Hepatocyte (in vitro differentiated cells): Measurements from ENCODE around the gene ASF1B. TPM values are rescaled to one million over a fixed set of nuclear protein-coding genes. Genes with fewer than 3 reads are reported as not detected.
"Not testable (repeated sequence)": the region's sequence is repeated elsewhere in the genome, so short reads cannot be mapped to it uniquely, and the experiment has no call there.

ENCODE experiments used
- DNase-seq: peaks from one replicate; pipeline ENCODE4 v3.0.0-alpha.2; 2016; ENCODE audit warnings: low spot score
- H2AFZ ChIP-seq: fragments of 200-600 bp; sonication (generic); 2 replicates; pipeline ENCODE4 v1.6.0; 2016; ENCODE audit warnings: antibody characterized with exemption, mild to moderate bottlenecking
- H3K27ac ChIP-seq: fragments of 200-600 bp; sonication (generic); 2 replicates; pipeline ENCODE4 v1.5.1; 2016; ENCODE audit warnings: mild to moderate bottlenecking
- H3K27me3 ChIP-seq: fragments of 200-600 bp; sonication (generic); 2 replicates; pipeline ENCODE4 v1.6.1; 2016
- H3K36me3 ChIP-seq: fragments of 200-600 bp; sonication (generic); replicated peaks from 2 replicates; pipeline ENCODE4 v1.5.1; 2016; ENCODE audit warnings: low read depth; ENCODE audit not compliant: insufficient read depth
- H3K4me1 ChIP-seq: fragments of 200-600 bp; sonication (generic); 2 replicates; pipeline ENCODE4 v1.5.1; 2016; ENCODE audit warnings: mild to moderate bottlenecking, moderate library complexity; ENCODE audit not compliant: insufficient read depth
- H3K4me2 ChIP-seq: fragments of 200-600 bp; sonication (generic); 2 replicates; pipeline ENCODE4 v1.6.0; 2016
- H3K4me3 ChIP-seq: fragments of 200-600 bp; sonication (generic); 2 replicates; pipeline ENCODE4 v1.5.1; 2016; ENCODE audit warnings: mild to moderate bottlenecking
- H3K79me2 ChIP-seq: fragments of 200-600 bp; sonication (generic); 2 replicates; pipeline ENCODE4 v1.6.0; 2017; ENCODE audit warnings: mild to moderate bottlenecking
- H3K9me2 ChIP-seq: fragments of 200-600 bp; sonication (generic); replicated peaks from 2 replicates; pipeline ENCODE4 v1.6.0; 2017; ENCODE audit warnings: mild to moderate bottlenecking; ENCODE audit not compliant: insufficient read depth
- H3K9me3 ChIP-seq: fragments of 200-600 bp; sonication (generic); 2 replicates; pipeline ENCODE4 v1.5.1; 2016; ENCODE audit warnings: low read depth, mild to moderate bottlenecking
- H4K20me1 ChIP-seq: fragments of 200-600 bp; sonication (generic); 2 replicates; pipeline ENCODE4 v1.6.0; 2016; ENCODE audit warnings: mild to moderate bottlenecking; ENCODE audit not compliant: insufficient read depth, poor library complexity, severe bottlenecking
- CTCF ChIP-seq: fragments of 200-600 bp; sonication (generic); IDR thresholded peaks from 2 replicates; pipeline ENCODE4 v1.5.1; 2016; ENCODE audit warnings: antibody characterized with exemption, mild to moderate bottlenecking; ENCODE audit not compliant: poor library complexity
- EZH2 ChIP-seq: fragments of 200-600 bp; sonication (generic); IDR thresholded peaks from 2 replicates; pipeline ENCODE4 v1.6.1; 2016; ENCODE audit warnings: antibody characterized with exemption, mild to moderate bottlenecking, borderline replicate concordance
- EZH2phosphoT487 ChIP-seq: fragments of 200-600 bp; sonication (generic); IDR thresholded peaks from one replicate; pipeline ENCODE4 v1.6.1; 2018; ENCODE audit warnings: antibody characterized with exemption, mild to moderate bottlenecking, low read depth, moderate library complexity; ENCODE audit not compliant: unreplicated experiment, severe bottlenecking
- WGBS: methylation state at CpG from one replicate; pipeline ENCODE4 v1.1.6; 2016; ENCODE audit warnings: low lambda C conversion rate; ENCODE audit errors: missing lambda C conversion rate; 5-methylcytosine and 5-hydroxymethylcytosine counted together
- polyA plus RNA-seq: library from polyadenylated mRNA; unstranded; fragments of >200 nt; fragmentation: Nextera tagmentation; extraction: Ambion mirVana; gene quantifications from 2 replicates; pipeline ENCODE4 v1.2.1, GENCODE V29; 2016
- total RNA-seq: library from RNA; depleted of rRNA; stranded (reverse); fragments of >200 nt; gene quantifications from 2 replicates; pipeline ENCODE4 v1.2.3, GENCODE V29; 2014

The ASF1B gene
- total and polyA plus RNA-seq, 2 experiments from 2014 or later: 5.1 to 12.4 TPM

GRCh38 chr19:14182476-14182875 lies 46.1 kb upstream of the ASF1B start:
- Histone ChIP-seq H3K79me2 (peaks cover 24% of the 10 kb centered on the region), H3K4me3 (no peak overlapping the region), H2AFZ (no peak overlapping the region), H3K4me2 (no peak overlapping the region), H3K9me3 (no peaks in the 10 kb centered on the region), H3K36me3 (no peaks in the 10 kb centered on the region), H3K4me1 (no peaks in the 10 kb centered on the region), H3K27ac (no peak overlapping the region), H4K20me1 (peaks cover 9% of the 10 kb centered on the region), H3K27me3 (no peaks in the 10 kb centered on the region), H3K9me2 (no peaks in the 10 kb centered on the region)
- no peak for DNase-seq
- WGBS: 94% methylated on average over 6 of the region's 8 CpGs
- TF ChIP-seq CTCF: no peak
- TF ChIP-seq EZH2: no peak
- no peak for TF ChIP-seq EZH2phosphoT487

- H4K20me1 ChIP-seq: peaks cover 9% of the 10 kb centered on the region
- H3K27me3 ChIP-seq: no peaks in the 10 kb centered on the region
- no peak for DNase-seq
- no peak overlapping the region for H3K27ac ChIP-seq
- H3K9me3 ChIP-seq: no peaks in the 10 kb centered on the region
- H3K79me2 ChIP-seq: peaks cover 21% of the 10 kb centered on the region
- no peaks in the 10 kb centered on the region for H3K9me2 ChIP-seq
- WGBS: 96% methylated on average over 6 of the region's 6 CpGs
- no peak overlapping the region for H2AFZ ChIP-seq
- H3K4me3 ChIP-seq: no peak overlapping the region
- no peak overlapping the region for H3K4me2 ChIP-seq
- no peaks in the 10 kb centered on the region for H3K36me3 ChIP-seq
- H3K4me1 ChIP-seq: no peaks in the 10 kb centered on the region
- TF ChIP-seq EZH2 (no peak), CTCF (no peak), EZH2phosphoT487 (no peak)
Observed at GRCh38 chr19:14181906-14182305, 45.5 kb upstream of the ASF1B start.

GRCh38 chr19:14181199-14181598 lies 44.8 kb upstream of the ASF1B start:
- not testable (repeated sequence) for H3K9me2 ChIP-seq, H3K4me2 ChIP-seq, H3K27me3 ChIP-seq, H2AFZ ChIP-seq, DNase-seq, H3K4me3 ChIP-seq, H3K27ac ChIP-seq, H3K9me3 ChIP-seq, H3K36me3 ChIP-seq, H4K20me1 ChIP-seq, H3K4me1 ChIP-seq
- H3K79me2 ChIP-seq: peaks cover 15% of the 10 kb centered on the region
- 91% methylated on average over 12 of the region's 12 CpGs for WGBS

GRCh38 chr19:14177496-14178074 lies 41.2 kb upstream of the ASF1B start:
- Histone ChIP-seq H4K20me1 (no peaks in the 10 kb centered on the region), H3K4me1 (no peaks in the 10 kb centered on the region), H3K27me3 (no peaks in the 10 kb centered on the region), H3K9me2 (no peaks in the 10 kb centered on the region), H3K36me3 (no peaks in the 10 kb centered on the region), H3K9me3 (no peaks in the 10 kb centered on the region), H3K27ac (no peak overlapping the region), H3K4me2 (no peak overlapping the region), H3K4me3 (no peak overlapping the region), H2AFZ (no peak overlapping the region), H3K79me2 (no peaks in the 10 kb centered on the region)
- DNase-seq: no peak
- TF ChIP-seq EZH2: no peak
- no peak for TF ChIP-seq CTCF
- WGBS: 95% methylated on average over 23 of the region's 23 CpGs
